Heart left ventricle (tissue), 16 donors: ENCODE measurements around the gene ZBTB7C. TPM values are rescaled to one million over a fixed set of nuclear protein-coding genes. Genes with fewer than 3 reads are reported as not detected.

Experiments
- ATAC-seq, 4 donors: fragments of 200-7000 bp; cut with Tn5 transposase; one replicate each; pipeline ENCODE4 v1.9.1; 2020 to 2022; ENCODE audit warnings: moderate library complexity in 4 of 4, mild to moderate bottlenecking in 3 of 4, moderate number of reproducible peaks in 1 of 4
- DNase-seq, 5 donors: peaks; one replicate each; pipeline ENCODE4 v3.0.0-alpha.2; 2020
- H3K27ac ChIP-seq, 12 donors: fragments of 200-600 bp; sonication (generic) in 4 of 12; one replicate each; pipeline versions ENCODE4 v1.5.0 to v1.8.0; 2016 to 2022; ENCODE audit warnings: mild to moderate bottlenecking in 2 of 12
- H3K27me3 ChIP-seq, 9 donors: fragments of 200-600 bp; sonication (generic) in 2 of 9; one replicate each; pipeline versions ENCODE4 v1.5.1 to v1.8.0; 2016 to 2022; ENCODE audit warnings: mild to moderate bottlenecking in 3 of 9
- H3K36me3 ChIP-seq, 9 donors: fragments of 200-600 bp; sonication (generic) in 2 of 9; one replicate each; pipeline versions ENCODE4 v1.5.0 to v1.8.0; 2018 to 2022; ENCODE audit warnings: mild to moderate bottlenecking in 2 of 9
- H3K4me1 ChIP-seq, 12 donors: fragments of 200-600 bp; sonication (generic) in 4 of 12; one replicate each; pipeline versions ENCODE4 v1.5.0 to v1.8.0; 2016 to 2022; ENCODE audit warnings: mild to moderate bottlenecking in 3 of 12
- H3K4me3 ChIP-seq, 12 donors: fragments of 200-600 bp; sonication (generic) in 4 of 12; one replicate each; pipeline versions ENCODE4 v1.5.0 to v1.8.0; 2017 to 2022; ENCODE audit warnings: mild to moderate bottlenecking in 9 of 12, moderate library complexity in 4 of 12
- H3K9me3 ChIP-seq, 12 donors: fragments of 200-600 bp; sonication (generic) in 4 of 12; one replicate each; pipeline versions ENCODE4 v1.5.0 to v1.8.0; 2016 to 2022; ENCODE audit warnings: mild to moderate bottlenecking in 1 of 12
- POLR2A ChIP-seq, 2 donors: fragments of 450-650 bp; IDR thresholded peaks; one replicate each; pipeline ENCODE4 v1.6.1; 2017; ENCODE audit warnings: antibody characterized with exemption in 2 of 2, mild to moderate bottlenecking in 2 of 2, moderate library complexity in 2 of 2
- WGBS, 4 donors: extraction: QIAGEN DNeasy Blood & Tissue Kit in 2 of 4; methylation state at CpG; one replicate each; pipeline versions ENCODE4 v1.1.5 to v1.1.7; 2013 to 2018; 5-methylcytosine and 5-hydroxymethylcytosine counted together
- intact Hi-C, 10 donors: fragments of 100-400 bp; cut with DNase I; formaldehyde crosslinking; loops; one replicate each; pipeline versions ENCODE4 v1.11.1 to v1.14.2; 2022
- polyA plus RNA-seq, 2 donors: library from polyadenylated mRNA; stranded (reverse); fragments of 200-250 nt; gene quantifications; one replicate each; pipeline ENCODE4 v1.2.3, GENCODE V29; 2013
- total RNA-seq, 9 donors: library from RNA; depleted of rRNA in 2 of 9; stranded (reverse); fragments of >200 nt in 2 of 9; fragmentation: NEBNext Ultra II Directional in 3 of 9; extraction: Animal tissue kit (Norgen Biotek cat#: 25700) in 3 of 9; gene quantifications; one replicate each; pipeline versions ENCODE4 v1.1.0 to v1.2.4, GENCODE V29; 2016 to 2023
- TF ChIP-seq, protein P1 (sequence below), 12 donors: fragments of 200-600 bp; sonication (generic) in 4 of 12; IDR thresholded peaks; one replicate each; pipeline versions ENCODE4 v1.5.0 to v1.8.0; 2018 to 2022; ENCODE audit warnings: antibody characterized with exemption in 12 of 12, mild to moderate bottlenecking in 5 of 12
- donor health status: ischemic (EF 13 %, LVEDD 7.1; RV severe dilation, severe dysfunction).
- donor health status: healthy with polysubstance abuse.
- donor health status: DM: no; HTN: yes; CAD: no.
- donor health status: DM: no; HTN: no; CAD: no.
- donor health status: ischemic (EF 25% LVEDD 6.9; RV normal size, moderate dysfunction).
- donor health status: ischemic (EF 25% LVEDD 5.7; RV mildly dilated, moderate dysfunction).
- donor health status: healthy.
- donor health status: DM: yes; HTN: yes; CAD: no.
- donor health status: ischemic (EF 35%, LVEDD 5.7; RV mildly dilated, moderate dysfunction).
- donor health status: nonischemic (EF 11% LVEDD 7.7; RV severe dilation, severe dysfunction).
- donor health status: DM: yes; HTN: yes; CAD: no.
- donor health status: PGD.
- donor health status: ischemic (EF 29% LVEDD 5.4; RV normal size, mild dysfunction).
- donor health status: nonischemic (EF 23%, LVEDD 6.1; RV moderate dilation, normal function).

Gene ZBTB7C
- total and polyA plus RNA-seq, 11 donors: 0.68 to 7.5 (median 2.3) TPM

DNA sequence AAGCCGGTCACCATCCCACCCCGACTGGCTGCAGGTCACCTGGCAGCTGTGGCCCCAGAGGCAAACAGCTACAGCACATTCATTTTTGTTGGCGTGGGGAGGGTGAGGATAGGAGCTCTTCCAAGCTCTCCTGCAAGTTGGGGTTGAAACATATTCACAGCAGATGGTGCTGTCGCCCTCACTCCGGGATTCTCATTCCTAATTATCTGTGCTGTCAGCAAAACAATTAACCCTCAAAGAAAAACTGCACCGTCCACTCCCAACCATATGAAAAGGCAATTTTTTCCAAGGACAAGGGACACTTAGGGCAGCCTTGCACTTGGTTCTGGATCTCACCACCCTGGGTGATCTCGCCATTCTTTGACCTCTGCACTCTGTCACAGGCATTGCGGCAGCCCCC, 68.6 kb downstream of the ZBTB7C start:
- 57 to 63% (median 60%) methylated on average over 6 to 8 of the region's 8 CpGs for WGBS, 4 donors
- H3K4me1 ChIP-seq: peaks cover 0 to 25% (median 5%) of the 10 kb centered on the region in 12 donors
- no peaks in the 10 kb centered on the region for H3K36me3 ChIP-seq
- peak overlapping the region in 1 of 12 donors; percentile 12 for H3K27ac ChIP-seq
- DNase-seq: no peak
- ATAC-seq: peak in 1 of 4 donors; percentile 9
- H3K9me3 ChIP-seq: no peaks in the 10 kb centered on the region
- TF ChIP-seq, protein P1, sequence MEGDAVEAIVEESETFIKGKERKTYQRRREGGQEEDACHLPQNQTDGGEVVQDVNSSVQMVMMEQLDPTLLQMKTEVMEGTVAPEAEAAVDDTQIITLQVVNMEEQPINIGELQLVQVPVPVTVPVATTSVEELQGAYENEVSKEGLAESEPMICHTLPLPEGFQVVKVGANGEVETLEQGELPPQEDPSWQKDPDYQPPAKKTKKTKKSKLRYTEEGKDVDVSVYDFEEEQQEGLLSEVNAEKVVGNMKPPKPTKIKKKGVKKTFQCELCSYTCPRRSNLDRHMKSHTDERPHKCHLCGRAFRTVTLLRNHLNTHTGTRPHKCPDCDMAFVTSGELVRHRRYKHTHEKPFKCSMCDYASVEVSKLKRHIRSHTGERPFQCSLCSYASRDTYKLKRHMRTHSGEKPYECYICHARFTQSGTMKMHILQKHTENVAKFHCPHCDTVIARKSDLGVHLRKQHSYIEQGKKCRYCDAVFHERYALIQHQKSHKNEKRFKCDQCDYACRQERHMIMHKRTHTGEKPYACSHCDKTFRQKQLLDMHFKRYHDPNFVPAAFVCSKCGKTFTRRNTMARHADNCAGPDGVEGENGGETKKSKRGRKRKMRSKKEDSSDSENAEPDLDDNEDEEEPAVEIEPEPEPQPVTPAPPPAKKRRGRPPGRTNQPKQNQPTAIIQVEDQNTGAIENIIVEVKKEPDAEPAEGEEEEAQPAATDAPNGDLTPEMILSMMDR (IDR thresholded peaks at IDR 0.05): peak in 4 of 12 donors; percentile 12 to 38 (median 34)
- no peak for TF ChIP-seq POLR2A (IDR thresholded peaks at IDR 0.05)
- H3K4me3 ChIP-seq: no peak overlapping the region
- intact Hi-C loops: loop anchor here in 7 of 10 donors (2.0 to 10.0 kb wide), 6 partner anchors 62 to 308 kb away; partner anchors contain the start of gene ZBTB7C (in 1 of the 7)
- no peaks in the 10 kb centered on the region for H3K27me3 ChIP-seq

DNA sequence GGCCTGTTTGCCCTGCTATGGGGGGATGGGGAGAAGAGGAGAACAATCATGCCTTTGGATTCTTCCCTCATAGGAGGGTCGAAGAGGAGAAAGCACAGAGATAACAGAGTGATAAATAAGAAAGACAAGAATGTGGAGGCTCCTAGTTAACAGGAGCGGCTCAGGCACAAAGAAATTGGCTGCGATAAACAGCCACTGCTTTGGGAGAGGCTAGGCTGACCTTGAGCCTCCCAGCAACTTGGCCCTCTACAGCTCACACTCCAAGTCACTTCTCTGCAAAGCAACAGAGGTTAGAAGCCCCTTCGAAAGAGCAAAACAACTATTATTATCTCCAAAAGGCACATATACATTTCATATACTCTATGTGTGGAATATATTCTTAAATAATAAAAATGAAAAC, 69.5 kb downstream of the ZBTB7C start:
- TF ChIP-seq, protein P1 (IDR thresholded peaks at IDR 0.05): no peak
- TF ChIP-seq POLR2A (IDR thresholded peaks at IDR 0.05): no peak
- intact Hi-C loops: loop anchor here in 9 of 10 donors (2.0 to 10.0 kb wide), 7 partner anchors 63 to 307 kb away; partner anchors contain the start of gene ZBTB7C (in 1 of the 9)
- Histone ChIP-seq H3K27ac (no peak overlapping the region), H3K36me3 (no peaks in the 10 kb centered on the region), H3K4me3 (no peak overlapping the region), H3K4me1 (peaks cover 0 to 25% (median 5%) of the 10 kb centered on the region in 12 donors), H3K9me3 (no peaks in the 10 kb centered on the region), H3K27me3 (no peaks in the 10 kb centered on the region)
- DNase-seq: no peak
- no peak for ATAC-seq
- 50 to 60% (median 57%) methylated on average over 4 of the region's 4 CpGs for WGBS, 4 donors

- intact Hi-C loops: loop anchor here in 2 of 10 donors (10.0 kb wide), 2 partner anchors 106 to 304 kb away; no protein-coding TSS in a partner anchor
- H3K4me3 ChIP-seq: no peak overlapping the region
- H3K9me3 ChIP-seq: no peaks in the 10 kb centered on the region
- no peak for ATAC-seq
- no peaks in the 10 kb centered on the region for H3K36me3 ChIP-seq
- 88 to 98% (median 95%) methylated on average over 3 of the region's 3 CpGs for WGBS, 4 donors
- no peaks in the 10 kb centered on the region for H3K27me3 ChIP-seq
- DNase-seq: no peak
- H3K4me1 ChIP-seq: peaks cover 0 to 25% (median 5%) of the 10 kb centered on the region in 12 donors
- no peak for TF ChIP-seq POLR2A (IDR thresholded peaks at IDR 0.05)
- H3K27ac ChIP-seq: no peak overlapping the region
These were observed 70.3 kb downstream of the ZBTB7C start for GRCh38 chr18:48338915-48339314.

- no peak for TF ChIP-seq POLR2A (IDR thresholded peaks at IDR 0.05)
- TF ChIP-seq, protein P1 (IDR thresholded peaks at IDR 0.05): no peak
- no peak for DNase-seq
- 84 to 95% (median 91%) methylated on average over 2 of the region's 2 CpGs for WGBS, 4 donors
- intact Hi-C loops: loop anchor here in 2 of 10 donors (10.0 kb wide), 2 partner anchors 108 to 302 kb away; no protein-coding TSS in a partner anchor
- Histone ChIP-seq H3K9me3 (no peaks in the 10 kb centered on the region), H3K27me3 (no peaks in the 10 kb centered on the region), H3K27ac (no peak overlapping the region), H3K4me3 (no peak overlapping the region), H3K4me1 (peaks cover 0 to 20% (median 0%) of the 10 kb centered on the region in 12 donors), H3K36me3 (no peaks in the 10 kb centered on the region)
- peak in 1 of 4 donors; percentile 37 for ATAC-seq
These were observed 72.1 kb downstream of the ZBTB7C start for GRCh38 chr18:48337053-48337452.
